Glutamatergic neuron (in vitro differentiated cells): ENCODE data around the gene THAP11. TPM values are rescaled to one million over a fixed set of nuclear protein-coding genes. Genes with fewer than 3 reads are reported as not detected.
"Not testable (repeated sequence)": the region's sequence is repeated elsewhere in the genome, so short reads cannot be mapped to it uniquely, and the experiment has no call there.

Experiments used
- DNase-seq: peaks from one replicate; pipeline ENCODE4 v3.0.0; 2022
- H3K27ac Mint-ChIP-seq: one replicate; pipeline ENCODE4 v1.8.0; 2020; ENCODE audit warnings: mild to moderate bottlenecking, mixed read lengths, inconsistent platforms; ENCODE audit not compliant: unreplicated experiment
- H3K27me3 Mint-ChIP-seq: one replicate; pipeline ENCODE4 v1.8.0; 2020; ENCODE audit warnings: mild to moderate bottlenecking, moderate library complexity, mixed read lengths, inconsistent platforms; ENCODE audit not compliant: unreplicated experiment
- H3K36me3 Mint-ChIP-seq: one replicate; pipeline ENCODE4 v1.8.0; 2020; ENCODE audit warnings: mild to moderate bottlenecking, mixed read lengths, inconsistent platforms; ENCODE audit not compliant: unreplicated experiment
- H3K4me1 Mint-ChIP-seq: one replicate; pipeline ENCODE4 v1.8.0; 2020; ENCODE audit warnings: mild to moderate bottlenecking, low read depth, mixed read lengths, inconsistent platforms; ENCODE audit not compliant: unreplicated experiment
- H3K4me3 Mint-ChIP-seq: one replicate; pipeline ENCODE4 v1.8.0; 2020; ENCODE audit warnings: mild to moderate bottlenecking, mixed read lengths, inconsistent platforms; ENCODE audit not compliant: unreplicated experiment
- H3K9me3 Mint-ChIP-seq: one replicate; pipeline ENCODE4 v1.8.0; 2020; ENCODE audit warnings: mild to moderate bottlenecking, moderate library complexity, mixed read lengths, inconsistent platforms; ENCODE audit not compliant: unreplicated experiment
- CTCF ChIP-seq: fragments of 200-600 bp; sonication (generic); IDR thresholded peaks from one replicate; pipeline ENCODE4 v1.5.0; 2021; ENCODE audit not compliant: partially characterized antibody, unreplicated experiment
- total RNA-seq: library from RNA; stranded (reverse); fragmentation: NEBNext Ultra II Directional; extraction: Animal tissue kit (Norgen Biotek cat#: 25700); gene quantifications from one replicate; pipeline ENCODE4 v1.2.1, GENCODE V29; 2021; ENCODE audit not compliant: unreplicated experiment

The THAP11 gene
- total RNA-seq, 1 donor from 2014 or later = 23.1 TPM

- H3K36me3 Mint-ChIP-seq = peaks cover 5% of the 10 kb centered on the region
- H3K4me3 Mint-ChIP-seq = peak overlapping the region; percentile 83
- peak overlapping the region; percentile 67 for H3K27ac Mint-ChIP-seq
- H3K9me3 Mint-ChIP-seq = peaks cover 7% of the 10 kb centered on the region
- no peak for DNase-seq
- peaks cover 7% of the 10 kb centered on the region for H3K27me3 Mint-ChIP-seq
- TF ChIP-seq CTCF = no peak
- peaks cover 4% of the 10 kb centered on the region for H3K4me1 Mint-ChIP-seq
These were observed 9.1 kb upstream of the THAP11 start for GRCh38 chr16:67833030-67833414.

- H3K9me3 Mint-ChIP-seq = peaks cover 7% of the 10 kb centered on the region
- H3K4me3 Mint-ChIP-seq = peak overlapping the region; percentile 83
These were observed 8.5 kb upstream of the THAP11 start for GRCh38 chr16:67833415-67834241.

GRCh38 chr16:67834242-67834614 is 7.9 kb upstream of the THAP11 start:
- Mint-ChIP-seq H3K27ac (peak overlapping the region; percentile 33), H3K4me1 (peaks cover 4% of the 10 kb centered on the region), H3K36me3 (peaks cover 5% of the 10 kb centered on the region), H3K9me3 (peaks cover 7% of the 10 kb centered on the region), H3K27me3 (peaks cover 6% of the 10 kb centered on the region), H3K4me3 (peak overlapping the region; percentile 83)
- DNase-seq = no peak
- no peak for TF ChIP-seq CTCF

More at GRCh38 chr16:67833415-67834241, 8.5 kb upstream of the THAP11 start:
- peaks cover 5% of the 10 kb centered on the region for H3K36me3 Mint-ChIP-seq
- H3K4me1 Mint-ChIP-seq = peaks cover 4% of the 10 kb centered on the region
- H3K27me3 Mint-ChIP-seq = peaks cover 8% of the 10 kb centered on the region
- H3K27ac Mint-ChIP-seq = peak overlapping the region; percentile 67
- TF ChIP-seq CTCF = no peak
- peak; percentile 98 for DNase-seq

GRCh38 chr16:67837190-67837589 is 4.9 kb upstream of the THAP11 start:
- H3K36me3 Mint-ChIP-seq, H3K27ac Mint-ChIP-seq, H3K27me3 Mint-ChIP-seq, H3K4me3 Mint-ChIP-seq, H3K9me3 Mint-ChIP-seq, H3K4me1 Mint-ChIP-seq, DNase-seq: not testable (repeated sequence)

GRCh38 chr16:67837811-67838210 is 4.3 kb upstream of the THAP11 start:
- Mint-ChIP-seq H3K27ac (no peak overlapping the region), H3K4me3 (no peak overlapping the region), H3K4me1 (peaks cover 3% of the 10 kb centered on the region), H3K9me3 (peaks cover 4% of the 10 kb centered on the region), H3K27me3 (peaks cover 6% of the 10 kb centered on the region), H3K36me3 (no peaks in the 10 kb centered on the region)
- TF ChIP-seq CTCF = no peak
- no peak for DNase-seq
